ENCODE results near the gene DIAPH3. TPM values are rescaled to one million over a fixed set of nuclear protein-coding genes. Genes with fewer than 3 reads are reported as not detected.

The DIAPH3 gene
- total RNA-seq, 1 experiment from 2014 or later: 11.4 TPM

DNA sequence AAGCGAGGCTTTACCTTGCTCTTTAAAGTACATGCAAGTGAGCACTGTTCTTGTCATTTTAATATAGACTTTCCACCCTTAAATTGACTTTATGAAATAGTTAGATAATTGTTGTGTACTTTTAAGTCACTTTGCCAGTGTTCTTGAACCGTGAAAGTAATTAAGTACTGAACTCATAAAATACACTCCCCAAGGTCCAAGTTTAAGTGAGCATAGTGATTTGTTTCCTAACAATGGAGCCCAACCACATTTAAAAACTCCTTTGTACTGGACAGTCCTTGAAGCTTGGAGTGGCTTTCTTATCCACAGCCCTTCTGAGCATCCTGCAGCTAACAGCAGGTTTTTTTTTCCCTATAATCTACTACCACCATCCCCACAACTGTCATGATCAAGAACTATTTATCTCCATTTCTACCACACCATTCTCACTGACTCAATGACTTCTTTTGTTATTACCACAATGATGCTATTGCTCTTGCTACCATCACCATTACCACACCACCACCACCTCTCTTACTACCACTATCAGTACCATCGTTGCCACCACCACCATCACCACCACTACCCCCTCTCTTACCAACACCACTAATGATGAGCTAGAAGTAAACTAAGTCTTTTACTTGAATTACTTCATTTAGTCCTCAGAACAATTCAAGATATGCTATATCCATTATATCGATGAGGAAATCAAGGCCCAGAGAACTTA lies 452.6 kb downstream of the DIAPH3 start:
- H3K4me1 Mint-ChIP-seq (ENCODE audit: low read depth, unreplicated experiment): peaks cover 10% of the 10 kb centered on the region
- no peaks in the 10 kb centered on the region for H3K9me3 Mint-ChIP-seq (ENCODE audit: low read depth, unreplicated experiment)
- no peaks in the 10 kb centered on the region for H3K36me3 Mint-ChIP-seq (ENCODE audit: insufficient read depth, unreplicated experiment)
- no peak for DNase-seq
- TF ChIP-seq, protein P1, sequence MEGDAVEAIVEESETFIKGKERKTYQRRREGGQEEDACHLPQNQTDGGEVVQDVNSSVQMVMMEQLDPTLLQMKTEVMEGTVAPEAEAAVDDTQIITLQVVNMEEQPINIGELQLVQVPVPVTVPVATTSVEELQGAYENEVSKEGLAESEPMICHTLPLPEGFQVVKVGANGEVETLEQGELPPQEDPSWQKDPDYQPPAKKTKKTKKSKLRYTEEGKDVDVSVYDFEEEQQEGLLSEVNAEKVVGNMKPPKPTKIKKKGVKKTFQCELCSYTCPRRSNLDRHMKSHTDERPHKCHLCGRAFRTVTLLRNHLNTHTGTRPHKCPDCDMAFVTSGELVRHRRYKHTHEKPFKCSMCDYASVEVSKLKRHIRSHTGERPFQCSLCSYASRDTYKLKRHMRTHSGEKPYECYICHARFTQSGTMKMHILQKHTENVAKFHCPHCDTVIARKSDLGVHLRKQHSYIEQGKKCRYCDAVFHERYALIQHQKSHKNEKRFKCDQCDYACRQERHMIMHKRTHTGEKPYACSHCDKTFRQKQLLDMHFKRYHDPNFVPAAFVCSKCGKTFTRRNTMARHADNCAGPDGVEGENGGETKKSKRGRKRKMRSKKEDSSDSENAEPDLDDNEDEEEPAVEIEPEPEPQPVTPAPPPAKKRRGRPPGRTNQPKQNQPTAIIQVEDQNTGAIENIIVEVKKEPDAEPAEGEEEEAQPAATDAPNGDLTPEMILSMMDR (IDR thresholded peaks at IDR 0.05; ENCODE audit: unreplicated experiment): no peak
- CTCF ChIA-PET: no interaction called here
- no peaks in the 10 kb centered on the region for H3K27me3 Mint-ChIP-seq (ENCODE audit: unreplicated experiment)
- no TSS peak for BruUV-seq (replicated peaks)
- intact Hi-C loops (cut with micrococcal nuclease; ENCODE audit: unreplicated experiment): no loop called here
- no peak overlapping the region for H3K27ac Mint-ChIP-seq (ENCODE audit: unreplicated experiment)
- H3K4me3 Mint-ChIP-seq (ENCODE audit: low read depth, unreplicated experiment): no peak overlapping the region

- CTCF ChIA-PET: no interaction called here
- Mint-ChIP-seq H3K27me3 (ENCODE audit: unreplicated experiment) (no peaks in the 10 kb centered on the region), H3K4me3 (ENCODE audit: low read depth, unreplicated experiment) (no peak overlapping the region), H3K27ac (ENCODE audit: unreplicated experiment) (no peak overlapping the region), H3K9me3 (ENCODE audit: low read depth, unreplicated experiment) (no peaks in the 10 kb centered on the region), H3K4me1 (ENCODE audit: low read depth, unreplicated experiment) (peaks cover 10% of the 10 kb centered on the region), H3K36me3 (ENCODE audit: insufficient read depth, unreplicated experiment) (no peaks in the 10 kb centered on the region)
- intact Hi-C loops (cut with micrococcal nuclease; ENCODE audit: unreplicated experiment): no loop called here
- TF ChIP-seq, protein P1 (IDR thresholded peaks at IDR 0.05; ENCODE audit: unreplicated experiment): no peak
- BruUV-seq (replicated peaks): no TSS peak
- DNase-seq: no peak
Observed at GRCh38 chr13:59710416-59710815, 453.3 kb downstream of the DIAPH3 start.

DNA sequence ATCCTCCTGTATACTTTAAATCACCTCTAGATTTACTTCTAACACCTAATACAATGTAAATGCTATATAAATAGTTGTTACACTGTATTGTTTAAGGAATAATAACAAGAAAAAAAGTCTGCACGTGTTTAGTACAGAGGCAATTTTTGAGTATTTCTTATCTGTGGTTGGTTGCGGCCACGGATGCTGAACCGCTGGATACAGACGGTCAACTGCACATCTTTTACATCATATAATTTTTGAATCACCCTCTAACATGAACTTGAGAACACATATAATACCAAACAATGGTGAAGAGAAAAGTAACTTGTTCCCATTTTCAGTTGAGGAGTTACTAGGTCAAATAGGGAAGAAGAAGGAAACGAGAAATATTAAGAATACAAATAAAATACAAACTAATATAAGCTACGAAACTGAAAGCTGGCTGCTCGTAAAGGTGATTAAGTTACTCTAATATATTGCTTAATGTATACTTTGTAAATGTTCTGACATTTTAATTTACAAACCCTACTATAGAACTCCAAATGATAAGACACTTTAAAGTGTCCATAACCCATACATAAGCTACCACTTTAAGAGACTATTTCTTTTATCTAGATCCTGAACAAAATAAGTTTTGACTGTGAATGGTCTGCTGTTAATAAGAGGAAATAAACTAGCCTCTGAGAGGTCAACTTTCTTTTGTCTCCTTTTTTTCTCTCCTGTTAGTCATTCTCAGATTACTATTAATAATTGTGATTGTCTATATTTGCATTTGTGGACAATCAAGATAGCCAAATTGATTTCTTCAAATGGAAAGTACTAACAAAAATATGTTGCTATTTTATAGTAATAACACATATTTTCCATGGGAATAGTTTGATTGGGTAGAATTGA lies 457.4 kb downstream of the DIAPH3 start:
- Mint-ChIP-seq H3K36me3 (ENCODE audit: insufficient read depth, unreplicated experiment) (no peaks in the 10 kb centered on the region), H3K9me3 (ENCODE audit: low read depth, unreplicated experiment) (no peaks in the 10 kb centered on the region), H3K27ac (ENCODE audit: unreplicated experiment) (no peak overlapping the region), H3K27me3 (ENCODE audit: unreplicated experiment) (no peaks in the 10 kb centered on the region), H3K4me3 (ENCODE audit: low read depth, unreplicated experiment) (no peak overlapping the region), H3K4me1 (ENCODE audit: low read depth, unreplicated experiment) (peaks cover 10% of the 10 kb centered on the region)
- intact Hi-C loops (cut with micrococcal nuclease; ENCODE audit: unreplicated experiment): no loop called here
- TF ChIP-seq, protein P1 (IDR thresholded peaks at IDR 0.05; ENCODE audit: unreplicated experiment): no peak
- CTCF ChIA-PET: no interaction called here
- DNase-seq: no peak
- BruUV-seq (replicated peaks): no TSS peak

DNA sequence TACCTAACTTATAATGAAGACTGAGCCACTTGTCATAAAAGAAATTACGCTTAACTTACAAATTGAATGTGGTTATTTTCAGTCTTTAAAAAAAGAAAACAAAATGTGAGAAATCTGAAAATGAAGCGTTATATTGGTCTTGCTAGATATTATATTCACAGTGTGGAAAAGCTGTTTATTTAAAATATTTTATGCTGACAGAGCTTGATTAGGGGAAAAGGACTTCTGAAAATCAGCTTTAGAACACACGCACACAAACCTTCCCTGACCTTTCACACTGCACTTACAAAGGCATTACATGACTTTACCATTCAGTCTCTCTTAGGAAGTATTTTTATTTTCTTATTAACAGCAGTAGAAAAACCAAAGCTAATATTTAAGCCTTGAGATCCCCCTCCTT lies 461.5 kb downstream of the DIAPH3 start:
- no peaks in the 10 kb centered on the region for H3K27me3 Mint-ChIP-seq (ENCODE audit: unreplicated experiment)

More for the DNA sequence above, 461.5 kb downstream of the DIAPH3 start:
- Mint-ChIP-seq H3K27ac (ENCODE audit: unreplicated experiment) (no peak overlapping the region), H3K9me3 (ENCODE audit: low read depth, unreplicated experiment) (no peaks in the 10 kb centered on the region), H3K36me3 (ENCODE audit: insufficient read depth, unreplicated experiment) (no peaks in the 10 kb centered on the region), H3K4me1 (ENCODE audit: low read depth, unreplicated experiment) (no peaks in the 10 kb centered on the region), H3K4me3 (ENCODE audit: low read depth, unreplicated experiment) (no peak overlapping the region)
- BruUV-seq (replicated peaks): no TSS peak
- TF ChIP-seq, protein P1 (IDR thresholded peaks at IDR 0.05; ENCODE audit: unreplicated experiment): no peak
- intact Hi-C loops (cut with micrococcal nuclease; ENCODE audit: unreplicated experiment): no loop called here
- CTCF ChIA-PET: no interaction called here
- DNase-seq: no peak

Data from Calu3 (cell line).